ENCODE data around the gene PCARE. TPM values are rescaled to one million over a fixed set of nuclear protein-coding genes. Genes with fewer than 3 reads are reported as not detected.

Gene PCARE
- total RNA-seq, 2 donors from 2014 or later = not detected

DNA sequence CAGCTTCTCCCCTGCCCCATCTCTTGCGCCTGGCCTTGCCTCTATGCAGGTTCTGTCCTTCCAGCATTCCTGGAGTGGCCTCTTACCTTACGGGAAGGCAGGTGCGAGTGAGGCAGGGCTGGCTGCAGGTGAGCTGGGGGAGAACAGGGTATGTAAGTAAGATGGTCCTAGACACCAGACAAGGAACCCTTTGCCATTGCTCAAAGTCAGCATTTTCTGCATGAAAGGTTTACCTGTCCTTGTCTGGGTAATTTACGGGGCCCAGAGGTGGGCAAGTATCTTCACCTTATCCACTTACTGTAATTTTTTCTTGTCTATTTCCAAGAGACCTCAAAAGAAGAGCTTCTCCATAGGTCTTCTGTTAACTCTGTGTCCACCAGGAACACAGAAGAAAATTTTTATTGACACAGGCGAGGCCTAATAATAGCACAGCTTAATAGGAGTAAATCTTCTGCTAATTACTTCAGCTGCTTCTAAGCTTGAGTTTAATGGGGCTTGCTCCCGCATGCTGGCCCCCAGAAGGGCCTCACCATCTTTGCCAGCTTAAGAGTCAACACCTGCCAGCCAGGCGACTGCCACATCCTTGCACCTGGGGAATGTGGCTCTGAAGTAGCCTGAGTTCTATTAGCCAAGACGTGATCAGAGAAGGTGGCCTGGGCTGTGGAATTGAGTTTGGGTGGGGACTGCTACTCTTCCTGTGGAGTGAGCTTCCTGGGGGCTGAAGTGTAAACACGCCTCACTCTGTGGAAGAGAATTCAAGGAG lies 27.1 kb downstream of the PCARE start:
- no peaks in the 10 kb centered on the region for H3K4me1 ChIP-seq (replicated peaks)
- DNase-seq (ENCODE audit: low spot score) = no peak
- H3K27ac ChIP-seq = no peak overlapping the region
- no peak for TF ChIP-seq CTCF (IDR thresholded peaks at IDR 0.05)
- no peak for TF ChIP-seq POLR2AphosphoS5 (IDR thresholded peaks at IDR 0.05)
- no peak for TF ChIP-seq POLR2A (IDR thresholded peaks at IDR 0.05)
- no peaks in the 10 kb centered on the region for H3K27me3 ChIP-seq (replicated peaks; ENCODE audit: insufficient read depth)
- 83% methylated on average over 9 of the region's 9 CpGs for WGBS
- H3K4me3 ChIP-seq = no peak overlapping the region
- H3K9me3 ChIP-seq = no peaks in the 10 kb centered on the region
- no peaks in the 10 kb centered on the region for H3K36me3 ChIP-seq
- intact Hi-C loops (cut with DNase I) = no loop called here

GRCh38 chr2:29046321-29046720 lies 28.0 kb downstream of the PCARE start:
- Histone ChIP-seq H3K9me3 (no peaks in the 10 kb centered on the region), H3K4me1 (replicated peaks) (no peaks in the 10 kb centered on the region), H3K27ac (no peak overlapping the region), H3K4me3 (no peak overlapping the region), H3K27me3 (replicated peaks; ENCODE audit: insufficient read depth) (no peaks in the 10 kb centered on the region), H3K36me3 (no peaks in the 10 kb centered on the region)
- intact Hi-C loops (cut with DNase I) = no loop called here
- TF ChIP-seq POLR2AphosphoS5 (IDR thresholded peaks at IDR 0.05) (no peak), CTCF (IDR thresholded peaks at IDR 0.05) (no peak)
- DNase-seq (ENCODE audit: low spot score) = no peak
- 100% methylated on average over 2 of the region's 2 CpGs for WGBS

GRCh38 chr2:29044459-29044858 lies 29.9 kb downstream of the PCARE start:
- DNase-seq (ENCODE audit: low spot score) = no peak
- Histone ChIP-seq H3K4me1 (replicated peaks) (no peaks in the 10 kb centered on the region), H3K27ac (no peak overlapping the region), H3K9me3 (no peaks in the 10 kb centered on the region), H3K27me3 (replicated peaks; ENCODE audit: insufficient read depth) (no peaks in the 10 kb centered on the region), H3K4me3 (no peak overlapping the region), H3K36me3 (no peaks in the 10 kb centered on the region)
- intact Hi-C loops (cut with DNase I) = no loop called here
- 94% methylated on average over 4 of the region's 4 CpGs for WGBS
- TF ChIP-seq POLR2A (IDR thresholded peaks at IDR 0.05) (no peak), POLR2AphosphoS5 (IDR thresholded peaks at IDR 0.05) (no peak), CTCF (IDR thresholded peaks at IDR 0.05) (no peak)

DNA sequence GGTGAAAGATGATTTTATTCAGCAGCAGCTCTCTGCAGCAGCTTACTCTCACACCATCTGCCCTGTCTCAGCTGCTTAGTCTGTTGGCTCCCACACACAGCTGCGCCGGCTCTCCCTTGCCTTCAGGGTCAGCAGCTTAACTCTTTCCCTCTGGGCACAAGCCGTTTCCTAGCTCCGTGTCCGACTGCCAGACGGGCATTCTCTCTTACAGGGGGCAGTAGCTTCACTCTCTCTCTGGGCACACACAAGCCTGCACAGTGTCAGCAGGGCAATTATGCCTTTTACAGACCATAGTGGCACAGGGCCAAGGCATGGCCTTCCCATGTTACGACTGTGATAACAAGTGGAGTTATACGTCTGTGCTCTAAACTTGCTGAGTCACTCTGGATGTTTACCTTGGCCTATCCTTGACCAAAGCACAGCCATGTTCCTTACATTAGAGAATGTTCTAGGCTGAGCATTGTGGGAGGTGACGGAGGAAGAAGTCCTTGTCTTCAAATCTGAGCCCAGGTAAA lies 31.7 kb downstream of the PCARE start:
- Histone ChIP-seq H3K27me3 (replicated peaks; ENCODE audit: insufficient read depth) (no peaks in the 10 kb centered on the region), H3K27ac (no peak overlapping the region), H3K4me1 (replicated peaks) (peaks cover 6% of the 10 kb centered on the region), H3K4me3 (no peak overlapping the region), H3K36me3 (no peaks in the 10 kb centered on the region), H3K9me3 (no peaks in the 10 kb centered on the region)
- TF ChIP-seq POLR2A (IDR thresholded peaks at IDR 0.05) (no peak), POLR2AphosphoS5 (IDR thresholded peaks at IDR 0.05) (no peak), CTCF (IDR thresholded peaks at IDR 0.05) (no peak)
- intact Hi-C loops (cut with DNase I) = no loop called here
- DNase-seq (ENCODE audit: low spot score) = no peak
- 51% methylated on average over 9 of the region's 9 CpGs for WGBS

DNA sequence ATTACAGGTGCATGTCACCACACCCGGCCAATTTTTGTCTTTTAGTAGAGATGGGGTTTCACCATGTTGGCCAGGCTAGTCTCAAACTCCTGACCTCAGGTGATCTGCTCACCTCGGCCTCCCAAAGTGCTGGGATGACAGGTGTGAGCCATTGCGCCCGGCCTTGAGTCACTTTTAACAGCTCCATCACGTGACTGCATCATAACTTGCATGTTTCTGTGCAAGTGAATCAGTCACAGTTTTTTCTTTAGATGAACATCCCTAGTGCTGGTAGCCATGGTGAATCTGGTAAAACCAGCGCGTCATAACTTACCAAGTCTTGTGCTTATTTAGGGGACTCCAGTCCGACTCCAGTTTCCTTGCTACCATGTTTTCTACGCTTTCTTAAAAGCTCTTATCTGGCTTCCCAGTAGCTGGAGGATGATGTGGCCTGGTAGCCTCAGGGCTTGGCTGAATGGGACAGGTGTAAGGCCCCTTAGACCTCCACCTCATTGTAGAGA lies 33.1 kb downstream of the PCARE start:
- no peak overlapping the region for H3K4me3 ChIP-seq
- intact Hi-C loops (cut with DNase I) = no loop called here
- H3K27me3 ChIP-seq (replicated peaks; ENCODE audit: insufficient read depth) = no peaks in the 10 kb centered on the region
- peaks cover 7% of the 10 kb centered on the region for H3K4me1 ChIP-seq (replicated peaks)
- TF ChIP-seq POLR2AphosphoS5 (IDR thresholded peaks at IDR 0.05) (no peak), POLR2A (IDR thresholded peaks at IDR 0.05) (no peak), CTCF (IDR thresholded peaks at IDR 0.05) (no peak)
- H3K9me3 ChIP-seq = no peaks in the 10 kb centered on the region
- no peaks in the 10 kb centered on the region for H3K36me3 ChIP-seq
- H3K27ac ChIP-seq = no peak overlapping the region
- 81% methylated on average over 9 of the region's 9 CpGs for WGBS
- DNase-seq (ENCODE audit: low spot score) = no peak

Data from prostate gland (tissue), 2 donors.